Peyer's patch (tissue), 4 donors: ENCODE data around the gene EDNRA.

Experiments used
- POLR2A ChIP-seq, 2 donors: fragments of 450-650 bp; IDR thresholded peaks; one replicate each; pipeline ENCODE4 v1.5.1; 2017; ENCODE audit warnings: antibody characterized with exemption in 2 of 2, mild to moderate bottlenecking in 2 of 2, moderate library complexity in 2 of 2
- TF ChIP-seq, protein P1 (sequence below), 6 experiments: fragments of 450-650 bp in 4 of 6; fragments of 200-600 bp in 2 of 6; sonication (generic) in 1 of 6; IDR thresholded peaks; one replicate each; pipeline ENCODE4 v1.5.1; 2017 to 2019; ENCODE audit warnings: antibody characterized with exemption in 6 of 6, mild to moderate bottlenecking in 3 of 6, moderate library complexity in 1 of 6

DNA sequence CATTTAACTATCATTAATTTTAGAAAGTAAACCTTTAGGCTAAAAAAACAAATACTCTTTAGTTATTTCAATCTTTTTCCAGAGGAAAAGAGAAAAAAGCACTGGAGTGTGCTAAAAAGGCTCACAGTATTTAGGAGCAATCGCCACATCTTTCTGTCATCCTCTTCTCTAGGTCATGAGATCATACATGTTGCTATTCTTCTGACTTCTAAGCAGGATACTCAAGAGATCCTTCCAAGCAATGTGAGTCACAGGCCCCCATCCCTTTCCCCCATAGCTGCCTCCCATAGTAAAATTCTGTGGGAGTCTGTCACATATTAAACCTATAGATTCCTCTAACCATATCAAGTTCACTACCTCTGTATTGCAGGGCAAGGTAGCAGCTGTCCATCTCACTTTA, 7.7 kb downstream of the EDNRA start:
- TF ChIP-seq POLR2A (IDR thresholded peaks at IDR 0.05) = no peak
- TF ChIP-seq, protein P1, sequence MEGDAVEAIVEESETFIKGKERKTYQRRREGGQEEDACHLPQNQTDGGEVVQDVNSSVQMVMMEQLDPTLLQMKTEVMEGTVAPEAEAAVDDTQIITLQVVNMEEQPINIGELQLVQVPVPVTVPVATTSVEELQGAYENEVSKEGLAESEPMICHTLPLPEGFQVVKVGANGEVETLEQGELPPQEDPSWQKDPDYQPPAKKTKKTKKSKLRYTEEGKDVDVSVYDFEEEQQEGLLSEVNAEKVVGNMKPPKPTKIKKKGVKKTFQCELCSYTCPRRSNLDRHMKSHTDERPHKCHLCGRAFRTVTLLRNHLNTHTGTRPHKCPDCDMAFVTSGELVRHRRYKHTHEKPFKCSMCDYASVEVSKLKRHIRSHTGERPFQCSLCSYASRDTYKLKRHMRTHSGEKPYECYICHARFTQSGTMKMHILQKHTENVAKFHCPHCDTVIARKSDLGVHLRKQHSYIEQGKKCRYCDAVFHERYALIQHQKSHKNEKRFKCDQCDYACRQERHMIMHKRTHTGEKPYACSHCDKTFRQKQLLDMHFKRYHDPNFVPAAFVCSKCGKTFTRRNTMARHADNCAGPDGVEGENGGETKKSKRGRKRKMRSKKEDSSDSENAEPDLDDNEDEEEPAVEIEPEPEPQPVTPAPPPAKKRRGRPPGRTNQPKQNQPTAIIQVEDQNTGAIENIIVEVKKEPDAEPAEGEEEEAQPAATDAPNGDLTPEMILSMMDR (IDR thresholded peaks at IDR 0.05) = no peak
